Measurements from ENCODE around the gene CTNND2.

CTNND2 gene

GRCh38 chr5:11400316-11400715, 503.9 kb downstream of the CTNND2 start:
- no peak for TF ChIP-seq ZXDB (tag by site-specific recombination; IDR thresholded peaks at IDR 0.05)
- no peak overlapping the region for H3K4me3 ChIP-seq (ENCODE audit: low read depth, low read length)
- H3K36me3 ChIP-seq (ENCODE audit: control insufficient read depth in 2 of 2, insufficient read depth in 1 of 2, low read length in 2 of 2) = no peaks in the 10 kb centered on the region
- no peaks in the 10 kb centered on the region for H3K9me3 ChIP-seq (ENCODE audit: control insufficient read depth, insufficient read depth, low read depth, low read length)
- no peaks in the 10 kb centered on the region for H3K4me1 ChIP-seq (ENCODE audit: control insufficient read depth, insufficient read depth, low read length)
- CTCF ChIA-PET = interaction anchor here (1.0 kb wide), 1 partner anchor 544 kb away, joined by 3 read pairs; no protein-coding TSS in a partner anchor
- POLR2A ChIA-PET = no interaction called here
- no peak overlapping the region for H3K27ac ChIP-seq (ENCODE audit: extremely low read depth, low read depth, low read length)

GRCh38 chr5:11398728-11399127, 505.5 kb downstream of the CTNND2 start:
- no peak for TF ChIP-seq ZNF292 (tag by site-specific recombination; IDR thresholded peaks at IDR 0.05; ENCODE audit: borderline replicate concordance, low read depth)
- TF ChIP-seq ZNF311 (tag by site-specific recombination; IDR thresholded peaks at IDR 0.05; ENCODE audit: borderline replicate concordance) = no peak
- no peak for TF ChIP-seq ZNF248 (tag by site-specific recombination; IDR thresholded peaks at IDR 0.05)
- TF ChIP-seq ZFHX2 (tag by site-specific recombination; conservative IDR thresholded peaks at IDR 0.05) = no peak
- TF ChIP-seq ZXDB (tag by site-specific recombination; IDR thresholded peaks at IDR 0.05) = no peak
- no peak for TF ChIP-seq ZNF112 (tag by site-specific recombination; IDR thresholded peaks at IDR 0.05)
- TF ChIP-seq OSR2 (tag by site-specific recombination; IDR thresholded peaks at IDR 0.05) = no peak
- TF ChIP-seq HIC1 (tag by site-specific recombination; IDR thresholded peaks at IDR 0.05) = no peak
- no peak overlapping the region for H3K4me3 ChIP-seq (ENCODE audit: low read depth, low read length)
- H3K9me3 ChIP-seq (ENCODE audit: control insufficient read depth, insufficient read depth, low read depth, low read length) = no peaks in the 10 kb centered on the region

GRCh38 chr5:11397549-11397948, 506.7 kb downstream of the CTNND2 start:
- Histone ChIP-seq H3K4me3 (ENCODE audit: low read depth, low read length) (no peak overlapping the region), H3K36me3 (ENCODE audit: control insufficient read depth in 2 of 2, insufficient read depth in 1 of 2, low read length in 2 of 2) (no peaks in the 10 kb centered on the region), H3K4me1 (ENCODE audit: control insufficient read depth, insufficient read depth, low read length) (no peaks in the 10 kb centered on the region), H3K9me3 (ENCODE audit: control insufficient read depth, insufficient read depth, low read depth, low read length) (no peaks in the 10 kb centered on the region), H3K27ac (ENCODE audit: extremely low read depth, low read depth, low read length) (no peak overlapping the region)
- TF ChIP-seq HOXC10 (CRISPR knock-in tag; IDR thresholded peaks at IDR 0.05) = no peak
- no peak for TF ChIP-seq REPIN1 (tag by site-specific recombination; IDR thresholded peaks at IDR 0.05; ENCODE audit: low read depth)
- no peak for TF ChIP-seq ZNF2 (tag by site-specific recombination; IDR thresholded peaks at IDR 0.05)
- no peak for TF ChIP-seq ZNF600 (tag by site-specific recombination; IDR thresholded peaks at IDR 0.05)
- TF ChIP-seq ZNF148 (tag by site-specific recombination; IDR thresholded peaks at IDR 0.05; ENCODE audit: borderline replicate concordance) = no peak
- no peak for TF ChIP-seq ZNF146 (tag by site-specific recombination; IDR thresholded peaks at IDR 0.05)
- TF ChIP-seq SP7 (tag by site-specific recombination; IDR thresholded peaks at IDR 0.05) = no peak
- TF ChIP-seq ZNF670 (tag by site-specific recombination; IDR thresholded peaks at IDR 0.05; ENCODE audit: low read depth) = no peak
- no peak for TF ChIP-seq PATZ1 (tag by site-specific recombination; IDR thresholded peaks at IDR 0.05)
- TF ChIP-seq ZNF366 (tag by site-specific recombination; conservative IDR thresholded peaks at IDR 0.05) = no peak
- TF ChIP-seq FEZF1 (tag by site-specific recombination; IDR thresholded peaks at IDR 0.05) = no peak
- TF ChIP-seq TCF7L2 (IDR thresholded peaks at IDR 0.05; ENCODE audit: borderline replicate concordance, low read depth, low read length) = no peak
- ChIA-PET POLR2A (no interaction called here), CTCF (interaction anchor here (0.8 kb wide), 1 partner anchor 541 kb away, joined by 3 read pairs; no protein-coding TSS in a partner anchor)

More at GRCh38 chr5:11398728-11399127, 505.5 kb downstream of the CTNND2 start:
- CTCF ChIA-PET = no interaction called here
- H3K36me3 ChIP-seq (ENCODE audit: control insufficient read depth in 2 of 2, insufficient read depth in 1 of 2, low read length in 2 of 2) = no peaks in the 10 kb centered on the region
- no peak overlapping the region for H3K27ac ChIP-seq (ENCODE audit: extremely low read depth, low read depth, low read length)
- H3K4me1 ChIP-seq (ENCODE audit: control insufficient read depth, insufficient read depth, low read length) = no peaks in the 10 kb centered on the region
- POLR2A ChIA-PET = no interaction called here
